OCI-LY1 (cell line): ENCODE results near the gene RND2.

ENCODE experiments used
- H2AFZ ChIP-seq: fragments of 200-600 bp; sonication (generic), shearing (Covaris generic); 2 replicates; pipeline ENCODE4 v1.6.0; 2014; ENCODE audit warnings: antibody characterized with exemption, mild to moderate bottlenecking, low read length
- H3F3A ChIP-seq: fragments of 200-600 bp; sonication (generic), shearing (Covaris generic); 2 replicates; pipeline ENCODE4 v1.6.0; 2014; ENCODE audit warnings: mild to moderate bottlenecking, antibody characterized with exemption, low read length, moderate library complexity; ENCODE audit not compliant: insufficient read depth
- H3K27ac ChIP-seq: fragments of 200-600 bp; sonication (generic); 2 replicates; pipeline ENCODE4 v1.5.1; 2014; ENCODE audit warnings: low read length, mixed run types, mild to moderate bottlenecking, low read depth; ENCODE audit not compliant: poor library complexity, severe bottlenecking
- H3K27me3 ChIP-seq: fragments of 200-600 bp; sonication (generic); 2 replicates; pipeline ENCODE4 v1.6.0; 2014; ENCODE audit warnings: antibody characterized with exemption, mild to moderate bottlenecking, low read length, moderate library complexity; ENCODE audit not compliant: insufficient read depth
- H3K36me3 ChIP-seq: fragments of 200-600 bp; sonication (generic); 2 replicates; pipeline ENCODE4 v1.6.1; 2014; ENCODE audit warnings: mild to moderate bottlenecking, antibody characterized with exemption, low read length, moderate library complexity, mixed read lengths; ENCODE audit not compliant: insufficient read depth
- H3K4me1 ChIP-seq: fragments of 200-600 bp; sonication (generic); 2 replicates; pipeline ENCODE4 v1.5.1; 2014; ENCODE audit warnings: mild to moderate bottlenecking, low read length, moderate library complexity; ENCODE audit not compliant: insufficient read depth, severe bottlenecking
- H3K4me2 ChIP-seq: fragments of 200-600 bp; sonication (generic), shearing (Covaris generic); 2 replicates; pipeline ENCODE4 v1.6.1; 2014; ENCODE audit warnings: low read length
- H3K4me3 ChIP-seq: fragments of 200-600 bp; sonication (generic); 2 replicates; pipeline ENCODE4 v1.5.1; 2014; ENCODE audit warnings: low read length, low read depth, mild to moderate bottlenecking, mixed read lengths; ENCODE audit not compliant: poor library complexity, severe bottlenecking
- H3K79me2 ChIP-seq: fragments of 200-600 bp; shearing (Covaris generic); 2 replicates; pipeline ENCODE4 v1.6.1; 2016; ENCODE audit warnings: mixed run types, low read length, mixed read lengths; ENCODE audit not compliant: insufficient read depth
- H3K9ac ChIP-seq: fragments of 200-600 bp; sonication (generic), shearing (Covaris generic); 2 replicates; pipeline ENCODE4 v1.6.1; 2014; ENCODE audit warnings: mild to moderate bottlenecking, low read length, mixed read lengths
- H3K9me2 ChIP-seq: fragments of 200-600 bp; sonication (generic), shearing (Covaris generic); 2 replicates; pipeline ENCODE4 v1.6.1; 2014; ENCODE audit warnings: low read depth, mild to moderate bottlenecking, low read length, mixed read lengths
- H3K9me3 ChIP-seq: fragments of 200-600 bp; shearing (Covaris generic); 2 replicates; pipeline ENCODE4 v1.6.1; 2014; ENCODE audit warnings: low read length, mixed read lengths
- H4K20me1 ChIP-seq: fragments of 200-600 bp; sonication (generic), shearing (Covaris generic); 2 replicates; pipeline ENCODE4 v1.6.0; 2016; ENCODE audit warnings: mild to moderate bottlenecking, low read length; ENCODE audit not compliant: insufficient read depth
- EZH2 ChIP-seq: fragments of 200-600 bp; sonication (generic), shearing (Covaris generic); IDR thresholded peaks from 2 replicates; pipeline ENCODE4 v1.8.0; 2017; ENCODE audit warnings: borderline replicate concordance, mixed run types, mild to moderate bottlenecking, antibody characterized with exemption, low read length, moderate library complexity, mixed read lengths
- TF ChIP-seq, protein P1 (sequence below): fragments of 200-600 bp; sonication (generic), shearing (Covaris generic); IDR thresholded peaks from 2 replicates; pipeline ENCODE4 v1.5.1; 2017; ENCODE audit warnings: mild to moderate bottlenecking, antibody characterized with exemption, low read length, moderate library complexity, mixed read lengths

The RND2 gene

DNA sequence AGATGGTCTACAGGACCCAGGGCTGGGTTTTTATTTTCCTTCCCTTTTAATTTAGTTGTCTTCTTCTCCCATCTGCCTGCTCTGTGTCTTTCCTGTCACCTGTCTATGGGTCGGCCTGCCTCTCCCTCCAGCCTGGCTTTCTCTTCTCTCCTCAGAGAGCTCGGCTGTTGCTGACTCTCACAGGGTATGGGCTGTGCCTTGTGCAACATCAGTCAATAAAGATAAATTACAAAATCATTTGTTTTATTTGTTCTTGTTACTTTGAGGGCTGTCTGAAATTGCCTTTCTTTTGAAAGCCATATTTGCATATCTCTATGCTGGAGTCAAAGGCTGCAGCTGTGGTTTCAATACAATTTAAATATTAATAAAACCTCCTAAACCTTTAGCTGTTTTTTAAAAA lies 15.6 kb downstream of the RND2 start:
- Histone ChIP-seq H3K9ac (no peak overlapping the region), H3K9me3 (no peaks in the 10 kb centered on the region), H3K4me2 (no peak overlapping the region)

DNA sequence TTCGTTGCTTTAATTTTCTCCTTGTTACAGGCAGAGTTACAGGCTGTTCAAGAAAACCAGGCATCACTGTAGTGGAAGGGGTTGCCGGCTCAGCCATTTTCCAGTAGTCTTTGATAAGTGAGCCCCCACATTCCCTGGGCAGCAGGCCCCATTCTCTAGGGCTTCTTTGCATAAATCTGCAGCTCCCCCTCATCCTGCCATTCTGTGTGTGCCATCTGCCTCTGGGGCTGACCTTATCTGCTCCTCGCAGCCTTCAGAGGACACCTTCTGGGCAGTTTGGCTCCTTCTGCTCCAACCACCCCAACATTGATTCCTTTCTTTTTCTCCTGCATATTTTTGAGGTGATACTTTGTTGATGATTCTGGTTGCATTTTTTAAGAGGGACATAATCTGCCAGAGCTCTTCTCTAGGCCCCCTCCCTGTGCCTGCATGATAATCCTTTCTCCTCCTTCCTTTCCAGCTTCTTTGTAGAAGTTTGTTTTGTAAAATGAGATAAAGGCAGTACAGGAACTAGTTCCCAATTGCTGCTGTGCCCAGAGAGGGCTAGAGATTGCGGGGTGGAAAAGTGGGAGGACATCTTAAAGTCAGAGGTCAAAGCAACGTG lies 17.1 kb downstream of the RND2 start:
- H3K4me1 ChIP-seq, result no peaks in the 10 kb centered on the region
- H3K36me3 ChIP-seq, result peaks cover 36% of the 10 kb centered on the region
- H4K20me1 ChIP-seq, result no peaks in the 10 kb centered on the region
- no peak for TF ChIP-seq EZH2
- TF ChIP-seq, protein P1, sequence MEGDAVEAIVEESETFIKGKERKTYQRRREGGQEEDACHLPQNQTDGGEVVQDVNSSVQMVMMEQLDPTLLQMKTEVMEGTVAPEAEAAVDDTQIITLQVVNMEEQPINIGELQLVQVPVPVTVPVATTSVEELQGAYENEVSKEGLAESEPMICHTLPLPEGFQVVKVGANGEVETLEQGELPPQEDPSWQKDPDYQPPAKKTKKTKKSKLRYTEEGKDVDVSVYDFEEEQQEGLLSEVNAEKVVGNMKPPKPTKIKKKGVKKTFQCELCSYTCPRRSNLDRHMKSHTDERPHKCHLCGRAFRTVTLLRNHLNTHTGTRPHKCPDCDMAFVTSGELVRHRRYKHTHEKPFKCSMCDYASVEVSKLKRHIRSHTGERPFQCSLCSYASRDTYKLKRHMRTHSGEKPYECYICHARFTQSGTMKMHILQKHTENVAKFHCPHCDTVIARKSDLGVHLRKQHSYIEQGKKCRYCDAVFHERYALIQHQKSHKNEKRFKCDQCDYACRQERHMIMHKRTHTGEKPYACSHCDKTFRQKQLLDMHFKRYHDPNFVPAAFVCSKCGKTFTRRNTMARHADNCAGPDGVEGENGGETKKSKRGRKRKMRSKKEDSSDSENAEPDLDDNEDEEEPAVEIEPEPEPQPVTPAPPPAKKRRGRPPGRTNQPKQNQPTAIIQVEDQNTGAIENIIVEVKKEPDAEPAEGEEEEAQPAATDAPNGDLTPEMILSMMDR, result no peak
- no peak overlapping the region for H3K4me2 ChIP-seq
- no peaks in the 10 kb centered on the region for H3K79me2 ChIP-seq
- H3F3A ChIP-seq, result no peaks in the 10 kb centered on the region
- H3K4me3 ChIP-seq, result no peak overlapping the region
- no peaks in the 10 kb centered on the region for H3K27me3 ChIP-seq
- no peaks in the 10 kb centered on the region for H3K9me2 ChIP-seq
- no peak overlapping the region for H3K27ac ChIP-seq
- H3K9ac ChIP-seq, result no peak overlapping the region
- no peaks in the 10 kb centered on the region for H3K9me3 ChIP-seq
- H2AFZ ChIP-seq, result no peak overlapping the region

More for the DNA sequence above, 15.6 kb downstream of the RND2 start:
- Histone ChIP-seq H3F3A (no peaks in the 10 kb centered on the region), H4K20me1 (no peaks in the 10 kb centered on the region), H3K4me3 (no peak overlapping the region), H3K79me2 (no peaks in the 10 kb centered on the region), H2AFZ (no peak overlapping the region), H3K9me2 (no peaks in the 10 kb centered on the region), H3K27me3 (no peaks in the 10 kb centered on the region), H3K27ac (no peak overlapping the region), H3K4me1 (no peaks in the 10 kb centered on the region), H3K36me3 (peaks cover 28% of the 10 kb centered on the region)
- TF ChIP-seq, protein P1, result no peak
- no peak for TF ChIP-seq EZH2

DNA sequence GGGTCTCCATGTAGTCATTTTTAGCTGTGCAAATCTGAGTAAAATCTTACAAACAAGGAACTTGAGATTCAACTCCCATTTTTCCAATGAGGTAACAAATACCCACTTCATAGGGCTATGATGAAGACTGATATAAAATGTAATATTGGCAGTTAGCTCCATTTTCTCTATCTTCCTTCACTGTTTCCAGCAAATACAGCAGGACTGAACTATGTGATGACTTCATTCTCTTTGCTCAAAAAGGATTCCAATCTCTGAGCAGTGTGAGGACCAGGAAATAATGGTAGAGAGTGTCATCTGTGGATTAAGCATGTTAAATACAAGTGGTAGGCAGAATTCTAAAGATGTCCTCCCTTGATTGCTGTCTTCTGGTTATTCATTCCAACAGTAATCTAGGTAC lies 18.3 kb downstream of the RND2 start:
- H3F3A ChIP-seq, result no peaks in the 10 kb centered on the region
- no peak overlapping the region for H3K27ac ChIP-seq
- peaks cover 45% of the 10 kb centered on the region for H3K36me3 ChIP-seq
- no peak overlapping the region for H3K4me3 ChIP-seq
- no peaks in the 10 kb centered on the region for H3K27me3 ChIP-seq
- H2AFZ ChIP-seq, result no peak overlapping the region
- H3K9me3 ChIP-seq, result no peaks in the 10 kb centered on the region
- no peaks in the 10 kb centered on the region for H3K9me2 ChIP-seq
- H3K79me2 ChIP-seq, result no peaks in the 10 kb centered on the region
- H3K4me1 ChIP-seq, result no peaks in the 10 kb centered on the region
- H3K9ac ChIP-seq, result no peak overlapping the region
- H3K4me2 ChIP-seq, result no peak overlapping the region
- TF ChIP-seq EZH2, result no peak
- TF ChIP-seq, protein P1, result no peak
- H4K20me1 ChIP-seq, result no peaks in the 10 kb centered on the region
